Breast epithelium (tissue), 4 donors: ENCODE data around the gene ANKRD6. TPM values are rescaled to one million over a fixed set of nuclear protein-coding genes. Genes with fewer than 3 reads are reported as not detected.

ENCODE experiments used
- DNase-seq, 2 donors: peaks; one replicate each; pipeline ENCODE4 v3.0.0-alpha.2; 2019; ENCODE audit warnings: low spot score in 2 of 2
- H3K27ac ChIP-seq, 2 donors: fragments of 200-600 bp; sonication (generic) in 1 of 2; one replicate each; pipeline ENCODE4 v1.5.1; 2016 to 2019; ENCODE audit warnings: mild to moderate bottlenecking in 1 of 2
- H3K27me3 ChIP-seq, 2 donors: fragments of 200-600 bp; sonication (generic) in 1 of 2; one replicate each; pipeline versions ENCODE4 v1.5.1 to v1.6.0; 2017 to 2019; ENCODE audit warnings: control low read depth in 1 of 2, mild to moderate bottlenecking in 1 of 2
- H3K36me3 ChIP-seq: fragments of 200-600 bp; one replicate; pipeline ENCODE4 v1.5.1; 2019
- H3K4me1 ChIP-seq, 2 donors: fragments of 200-600 bp; sonication (generic); one replicate each; pipeline ENCODE4 v1.5.1; 2016 to 2019; ENCODE audit warnings: control low read depth in 1 of 2
- H3K4me3 ChIP-seq, 3 donors: fragments of 200-600 bp; sonication (generic); 1 replicate in 2 of 3; 2 replicates in 1 of 3; pipeline ENCODE4 v1.5.1; 2016 to 2019; ENCODE audit warnings: mild to moderate bottlenecking in 3 of 3, moderate library complexity in 2 of 3
- H3K9me3 ChIP-seq, 2 donors: fragments of 200-600 bp; sonication (generic) in 1 of 2; one replicate each; pipeline ENCODE4 v1.5.1; 2016 to 2019; ENCODE audit warnings: control low read depth in 1 of 2
- CTCF ChIP-seq, 3 donors: fragments of 450-650 bp; IDR thresholded peaks; one replicate each; pipeline ENCODE4 v1.5.1; 2016 to 2017; ENCODE audit warnings: antibody characterized with exemption in 3 of 3, mild to moderate bottlenecking in 3 of 3, moderate library complexity in 3 of 3
- POLR2A ChIP-seq: fragments of 450-650 bp; IDR thresholded peaks from one replicate; pipeline ENCODE4 v1.6.1; 2016; ENCODE audit warnings: antibody characterized with exemption, mild to moderate bottlenecking, moderate library complexity
- POLR2AphosphoS5 ChIP-seq, 3 donors: sonication (generic); formaldehyde crosslinking; IDR thresholded peaks; one replicate each; pipeline ENCODE4 v1.6.1; 2017; ENCODE audit warnings: antibody characterized with exemption in 3 of 3
- intact Hi-C: fragments of 100-400 bp; cut with DNase I; formaldehyde crosslinking; loops from one replicate; pipeline ENCODE4 v1.15.1; 2023; ENCODE audit warnings: low total_unique reads
- total RNA-seq, 3 donors: library from RNA; depleted of rRNA; stranded (reverse); fragments of >200 nt; gene quantifications; one replicate each; pipeline ENCODE4 v1.1.0, GENCODE V29; 2016

The ANKRD6 gene
- total RNA-seq, 3 donors from 2014 or later: 9.6 to 23.7 (median 18.0) TPM

GRCh38 chr6:89526563-89526869 lies 93.6 kb downstream of the ANKRD6 start:
- Histone ChIP-seq H3K27ac (no peak overlapping the region), H3K4me3 (no peak overlapping the region), H3K27me3 (no peaks in the 10 kb centered on the region), H3K4me1 (no peaks in the 10 kb centered on the region), H3K9me3 (no peaks in the 10 kb centered on the region), H3K36me3 (no peaks in the 10 kb centered on the region)
- no peak for DNase-seq
- TF ChIP-seq POLR2A (no peak), POLR2AphosphoS5 (IDR thresholded peaks at IDR 0.05) (no peak), CTCF (IDR thresholded peaks at IDR 0.05) (no peak)
- intact Hi-C loops: no loop called here

GRCh38 chr6:89527634-89528033 lies 94.7 kb downstream of the ANKRD6 start:
- intact Hi-C loops: no loop called here
- Histone ChIP-seq H3K4me1 (no peaks in the 10 kb centered on the region), H3K36me3 (no peaks in the 10 kb centered on the region), H3K4me3 (no peak overlapping the region), H3K9me3 (no peaks in the 10 kb centered on the region), H3K27me3 (no peaks in the 10 kb centered on the region), H3K27ac (no peak overlapping the region)
- TF ChIP-seq POLR2A (no peak), CTCF (IDR thresholded peaks at IDR 0.05) (no peak), POLR2AphosphoS5 (IDR thresholded peaks at IDR 0.05) (no peak)
- no peak for DNase-seq

GRCh38 chr6:89528866-89529265 lies 95.9 kb downstream of the ANKRD6 start:
- Histone ChIP-seq H3K27ac (no peak overlapping the region), H3K9me3 (no peaks in the 10 kb centered on the region), H3K36me3 (no peaks in the 10 kb centered on the region), H3K4me3 (no peak overlapping the region), H3K4me1 (no peaks in the 10 kb centered on the region), H3K27me3 (no peaks in the 10 kb centered on the region)
- DNase-seq: no peak
- intact Hi-C loops: no loop called here
- TF ChIP-seq CTCF (IDR thresholded peaks at IDR 0.05): no peak
- no peak for TF ChIP-seq POLR2A
- no peak for TF ChIP-seq POLR2AphosphoS5 (IDR thresholded peaks at IDR 0.05)

GRCh38 chr6:89530982-89531381 lies 98.0 kb downstream of the ANKRD6 start:
- no peak for DNase-seq
- intact Hi-C loops: no loop called here
- H3K4me3 ChIP-seq: no peak overlapping the region
- H3K27ac ChIP-seq: no peak overlapping the region
- H3K4me1 ChIP-seq: no peaks in the 10 kb centered on the region
- no peaks in the 10 kb centered on the region for H3K27me3 ChIP-seq
- H3K9me3 ChIP-seq: no peaks in the 10 kb centered on the region
- H3K36me3 ChIP-seq: no peaks in the 10 kb centered on the region
- TF ChIP-seq POLR2A (no peak), POLR2AphosphoS5 (IDR thresholded peaks at IDR 0.05) (no peak)

GRCh38 chr6:89536231-89536630 lies 103.3 kb downstream of the ANKRD6 start:
- no peak for TF ChIP-seq POLR2A
- no peaks in the 10 kb centered on the region for H3K9me3 ChIP-seq
- no peak overlapping the region for H3K4me3 ChIP-seq
- no peak for DNase-seq
- H3K27me3 ChIP-seq: no peaks in the 10 kb centered on the region
- intact Hi-C loops: no loop called here
- H3K4me1 ChIP-seq: no peaks in the 10 kb centered on the region
- H3K27ac ChIP-seq: no peak overlapping the region
- no peaks in the 10 kb centered on the region for H3K36me3 ChIP-seq

- H3K4me3 ChIP-seq: no peak overlapping the region
- no peaks in the 10 kb centered on the region for H3K27me3 ChIP-seq
- DNase-seq: no peak
- TF ChIP-seq CTCF (IDR thresholded peaks at IDR 0.05) (no peak), POLR2A (no peak), POLR2AphosphoS5 (IDR thresholded peaks at IDR 0.05) (no peak)
- no peaks in the 10 kb centered on the region for H3K4me1 ChIP-seq
- intact Hi-C loops: no loop called here
- H3K36me3 ChIP-seq: no peaks in the 10 kb centered on the region
- H3K27ac ChIP-seq: no peak overlapping the region
- H3K9me3 ChIP-seq: no peaks in the 10 kb centered on the region
Observed at GRCh38 chr6:89539779-89540178, 106.8 kb downstream of the ANKRD6 start.
